OCI-LY3 (cell line): ENCODE measurements around the gene STRADB.
"Not testable (repeated sequence)": the region's sequence is repeated elsewhere in the genome, so short reads cannot be mapped to it uniquely, and the experiment has no call there.

Source experiments
- H2AFZ ChIP-seq: fragments of 200-600, 300-600 bp; shearing (Covaris generic); 2 replicates; pipeline ENCODE4 v1.6.0; 2014; ENCODE audit warnings: antibody characterized with exemption, low read depth, low read length
- H3K27ac ChIP-seq: fragments of 200-600, 300-600 bp; sonication (generic); 2 replicates; pipeline ENCODE4 v1.5.1; 2014; ENCODE audit warnings: mild to moderate bottlenecking, low read length, moderate library complexity, mixed read lengths
- H3K27me3 ChIP-seq: fragments of 200-600, 300-600 bp; sonication (generic); 2 replicates; pipeline ENCODE4 v1.6.1; 2014; ENCODE audit warnings: low read depth, low read length, mixed read lengths
- H3K36me3 ChIP-seq: fragments of 200-600, 300-600 bp; sonication (generic); replicated peaks from 2 replicates; pipeline ENCODE3; 2014; ENCODE audit warnings: low read depth, low read length, mixed read lengths
- H3K4me1 ChIP-seq: fragments of 300-600, 200-600 bp; sonication (generic); 2 replicates; pipeline ENCODE4 v1.6.1; 2014; ENCODE audit warnings: low read length, mixed read lengths
- H3K4me2 ChIP-seq: fragments of 200-600, 300-600 bp; sonication (generic); 2 replicates; pipeline ENCODE4 v1.6.1; 2014; ENCODE audit warnings: low read length, mixed read lengths
- H3K4me3 ChIP-seq: fragments of 300-600, 200-600 bp; sonication (generic); 2 replicates; pipeline ENCODE4 v1.5.1; 2014; ENCODE audit warnings: antibody characterized with exemption, mild to moderate bottlenecking, low read length, moderate library complexity
- H3K79me2 ChIP-seq: fragments of 300-600, 200-600 bp; shearing (Covaris generic); 2 replicates; pipeline ENCODE4 v1.6.1; 2014; ENCODE audit warnings: mild to moderate bottlenecking, low read length, mixed read lengths
- H3K9ac ChIP-seq: fragments of 300-600, 200-600 bp; shearing (Covaris generic); 2 replicates; pipeline ENCODE4 v1.6.0; 2014; ENCODE audit warnings: mild to moderate bottlenecking, low read length, moderate library complexity
- H3K9me3 ChIP-seq: fragments of 200-600, 300-600 bp; shearing (Covaris generic); 2 replicates; pipeline ENCODE4 v1.6.1; 2014; ENCODE audit warnings: low read length, mixed read lengths; ENCODE audit not compliant: insufficient read depth
- H4K20me1 ChIP-seq: fragments of 200-600, 300-600 bp; sonication (generic); 2 replicates; pipeline ENCODE4 v1.6.1; 2016; ENCODE audit warnings: low read length, mixed read lengths; ENCODE audit not compliant: insufficient read depth
- CTCF ChIP-seq: fragments of 200-600, 300-600 bp; sonication (generic); IDR thresholded peaks from 2 replicates; pipeline ENCODE4 v1.5.1; 2014; ENCODE audit warnings: antibody characterized with exemption, low read length, low read depth
- EZH2phosphoT487 ChIP-seq: fragments of 200-600 bp; shearing (Covaris generic); IDR thresholded peaks from 2 replicates; pipeline ENCODE4 v1.6.1; 2018; ENCODE audit warnings: antibody characterized with exemption, mixed run types, low read depth

Gene STRADB

GRCh38 chr2:201425952-201426351 lies 25.6 kb upstream of the STRADB start:
- Histone ChIP-seq H3K4me2 (no peak overlapping the region), H4K20me1 (no peaks in the 10 kb centered on the region), H3K36me3 (no peaks in the 10 kb centered on the region), H3K4me1 (no peaks in the 10 kb centered on the region), H3K4me3 (no peak overlapping the region), H3K9me3 (no peaks in the 10 kb centered on the region), H3K27me3 (no peaks in the 10 kb centered on the region), H3K9ac (no peak overlapping the region), H3K79me2 (no peaks in the 10 kb centered on the region; the same call in 1 of the 2 replicates), H2AFZ (no peak overlapping the region), H3K27ac (no peak overlapping the region)
- TF ChIP-seq CTCF (no peak), EZH2phosphoT487 (no peak)

- H2AFZ ChIP-seq, H3K9ac ChIP-seq, H3K79me2 ChIP-seq, H3K27me3 ChIP-seq, H3K9me3 ChIP-seq, H3K4me2 ChIP-seq, H4K20me1 ChIP-seq, H3K27ac ChIP-seq, H3K4me1 ChIP-seq, H3K36me3 ChIP-seq, H3K4me3 ChIP-seq: not testable (repeated sequence)
These were observed 23.2 kb upstream of the STRADB start for GRCh38 chr2:201428366-201428765.

- H3K9ac ChIP-seq, H3K27me3 ChIP-seq, H3K36me3 ChIP-seq, H3K79me2 ChIP-seq, H2AFZ ChIP-seq, H3K4me2 ChIP-seq, H4K20me1 ChIP-seq, H3K4me1 ChIP-seq, H3K27ac ChIP-seq, H3K9me3 ChIP-seq, H3K4me3 ChIP-seq: not testable (repeated sequence)
These were observed 21.7 kb upstream of the STRADB start for GRCh38 chr2:201429835-201430234.

GRCh38 chr2:201430322-201430721 lies 21.2 kb upstream of the STRADB start:
- H3K36me3 ChIP-seq, H2AFZ ChIP-seq, H3K4me2 ChIP-seq, H3K79me2 ChIP-seq, H3K27me3 ChIP-seq, H3K4me1 ChIP-seq, H3K9ac ChIP-seq, H3K27ac ChIP-seq, H4K20me1 ChIP-seq, H3K9me3 ChIP-seq, H3K4me3 ChIP-seq: not testable (repeated sequence)

- Histone ChIP-seq H3K4me2 (no peak overlapping the region), H3K36me3 (no peaks in the 10 kb centered on the region), H4K20me1 (no peaks in the 10 kb centered on the region), H3K9me3 (no peaks in the 10 kb centered on the region), H3K27me3 (no peaks in the 10 kb centered on the region), H3K4me3 (no peak overlapping the region), H3K9ac (no peak overlapping the region), H2AFZ (no peak overlapping the region), H3K4me1 (no peaks in the 10 kb centered on the region), H3K27ac (no peak overlapping the region), H3K79me2 (peaks cover 7% of the 10 kb centered on the region)
- TF ChIP-seq CTCF (no peak), EZH2phosphoT487 (no peak)
These were observed 20.7 kb upstream of the STRADB start for GRCh38 chr2:201430839-201431238.
